Lower leg skin (tissue), 3 donors: ENCODE data around the gene NGEF.

Experiments
- CTCF ChIP-seq, 3 donors: fragments of 450-650 bp; IDR thresholded peaks; one replicate each; pipeline ENCODE4 v1.5.1; 2016; ENCODE audit warnings: antibody characterized with exemption in 3 of 3, mild to moderate bottlenecking in 3 of 3, moderate library complexity in 2 of 3
- POLR2A ChIP-seq, 2 donors: fragments of 450-650 bp; IDR thresholded peaks; one replicate each; pipeline ENCODE4 v1.6.1; 2016 to 2017; ENCODE audit warnings: antibody characterized with exemption in 2 of 2, mild to moderate bottlenecking in 1 of 2, moderate library complexity in 1 of 2

DNA sequence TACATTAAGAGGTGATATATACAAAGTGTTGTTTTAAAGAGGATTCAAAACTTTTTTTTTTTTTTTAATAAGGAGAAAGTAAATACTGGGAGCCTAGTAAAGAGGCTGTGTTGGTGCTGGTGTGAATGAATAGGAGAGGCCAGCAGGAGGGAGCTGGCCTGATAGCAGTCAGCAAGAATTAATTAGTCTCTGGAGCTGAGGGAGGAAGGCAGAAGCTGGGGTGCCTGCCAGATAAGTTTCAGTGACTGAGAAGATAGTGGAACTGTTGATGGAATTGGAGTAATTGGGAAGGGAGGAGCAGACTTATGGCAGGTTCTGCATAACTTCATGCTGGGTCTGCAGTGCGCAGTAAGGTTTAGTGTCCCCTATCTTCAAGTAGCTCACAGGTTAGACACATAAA is 179.2 kb downstream of the NGEF start:
- no peak for TF ChIP-seq CTCF (IDR thresholded peaks at IDR 0.05)
- TF ChIP-seq POLR2A (IDR thresholded peaks at IDR 0.05) = no peak
